GM19438 (cell line): ENCODE measurements around the gene MPRIP.

Source experiments
- ATAC-seq: cut with Tn5 transposase; IDR thresholded peaks from one replicate; pipeline ENCODE4 v1.9.1; 2021; ENCODE audit warnings: low read depth; ENCODE audit not compliant: unreplicated experiment

Gene MPRIP

GRCh38 chr17:17104036-17104435 lies 61.8 kb downstream of the MPRIP start:
- no peak for ATAC-seq

- no peak for ATAC-seq
Observed at GRCh38 chr17:17104494-17104893, 62.2 kb downstream of the MPRIP start.

- no peak for ATAC-seq
Observed at GRCh38 chr17:17105976-17106375, 63.7 kb downstream of the MPRIP start.

- no peak for ATAC-seq
Observed at GRCh38 chr17:17106756-17107155, 64.5 kb downstream of the MPRIP start.

- no peak for ATAC-seq
Observed at GRCh38 chr17:17107281-17107680, 65.0 kb downstream of the MPRIP start.

GRCh38 chr17:17107891-17108431 lies 65.7 kb downstream of the MPRIP start:
- no peak for ATAC-seq

- ATAC-seq: no peak
Observed at GRCh38 chr17:17108451-17109049, 66.3 kb downstream of the MPRIP start.

- ATAC-seq: no peak
Observed at GRCh38 chr17:17109256-17109655, 67.0 kb downstream of the MPRIP start.

- no peak for ATAC-seq
Observed at GRCh38 chr17:17109907-17110306, 67.7 kb downstream of the MPRIP start.

- ATAC-seq: no peak
Observed at GRCh38 chr17:17110520-17110919, 68.3 kb downstream of the MPRIP start.

GRCh38 chr17:17111401-17112393 lies 69.4 kb downstream of the MPRIP start:
- no peak for ATAC-seq

- no peak for ATAC-seq
Observed at GRCh38 chr17:17112628-17113200, 70.5 kb downstream of the MPRIP start.

- ATAC-seq: no peak
Observed at GRCh38 chr17:17114592-17115225, 72.5 kb downstream of the MPRIP start.

- no peak for ATAC-seq
Observed at GRCh38 chr17:17115620-17116019, 73.4 kb downstream of the MPRIP start.

GRCh38 chr17:17116406-17116805 lies 74.1 kb downstream of the MPRIP start:
- no peak for ATAC-seq

GRCh38 chr17:17117923-17118322 lies 75.7 kb downstream of the MPRIP start:
- no peak for ATAC-seq

- no peak for ATAC-seq
Observed at GRCh38 chr17:17118399-17118798, 76.1 kb downstream of the MPRIP start.

GRCh38 chr17:17119106-17119505 lies 76.8 kb downstream of the MPRIP start:
- ATAC-seq: no peak

GRCh38 chr17:17119533-17119932 lies 77.3 kb downstream of the MPRIP start:
- ATAC-seq: no peak

GRCh38 chr17:17120294-17120693 lies 78.0 kb downstream of the MPRIP start:
- ATAC-seq: no peak

GRCh38 chr17:17120701-17121100 lies 78.4 kb downstream of the MPRIP start:
- ATAC-seq: no peak
